SK-N-SH treated with all-trans-retinoic acid at 6 μM for 48 hours (cell line): ENCODE results near the gene BRMS1.

Experiments used
- BACH2 ChIP-seq: fragments of 250-450 bp; sonication (Bioruptor Pico); IDR thresholded peaks from 2 replicates; pipeline ENCODE4 v1.9.0; 2021; ENCODE audit warnings: mild to moderate bottlenecking, borderline replicate concordance
- CSDC2 ChIP-seq: fragments of 250-450 bp; sonication (Bioruptor Pico); IDR thresholded peaks from 2 replicates; pipeline ENCODE4 v1.5.0; 2020; ENCODE audit warnings: mild to moderate bottlenecking, moderate library complexity
- ISL1 ChIP-seq: fragments of 250-450 bp; sonication (Bioruptor Pico); IDR thresholded peaks from 2 replicates; pipeline ENCODE4 v2.1.2; 2022; ENCODE audit warnings: mild to moderate bottlenecking, moderate library complexity
- OSR1 ChIP-seq: fragments of 250-450 bp; sonication (Bioruptor Pico); IDR thresholded peaks from 2 replicates; pipeline ENCODE4 v1.8.0; 2022; ENCODE audit warnings: moderate library complexity, mild to moderate bottlenecking, inconsistent platforms
- PATZ1 ChIP-seq: fragments of 250-450 bp; sonication (Bioruptor Pico); IDR thresholded peaks from 2 replicates; pipeline ENCODE4 v1.8.0; 2020; ENCODE audit warnings: mild to moderate bottlenecking, moderate library complexity, borderline replicate concordance
- RARB ChIP-seq: fragments of 250-450 bp; sonication (Bioruptor Pico); IDR thresholded peaks from 2 replicates; pipeline ENCODE4 v1.8.0; 2021; ENCODE audit warnings: mild to moderate bottlenecking, moderate library complexity
- TOX ChIP-seq: fragments of 250-450 bp; sonication (Bioruptor Pico); IDR thresholded peaks from 2 replicates; pipeline ENCODE4 v1.8.0; 2021; ENCODE audit warnings: mild to moderate bottlenecking, moderate library complexity, borderline replicate concordance
- ZFP3 ChIP-seq: fragments of 250-450 bp; sonication (Bioruptor Pico); IDR thresholded peaks from 2 replicates; pipeline ENCODE4 v1.5.0; 2020; ENCODE audit warnings: mild to moderate bottlenecking, moderate library complexity
- ZFP30 ChIP-seq: fragments of 450-650 bp; formaldehyde crosslinking; IDR thresholded peaks from 2 replicates; pipeline ENCODE4 v1.5.0; 2022; ENCODE audit warnings: mild to moderate bottlenecking, moderate library complexity
- ZNF565 ChIP-seq: fragments of 450-650 bp; formaldehyde crosslinking; conservative IDR thresholded peaks from 2 replicates; pipeline ENCODE4 v1.5.0; 2020; ENCODE audit warnings: low read depth, mild to moderate bottlenecking, moderate library complexity
- TF ChIP-seq, protein P1 (sequence below): fragments of 250-450 bp; sonication (Bioruptor Pico); IDR thresholded peaks from 2 replicates; pipeline ENCODE4 v1.5.1; 2020; ENCODE audit warnings: low read depth, mild to moderate bottlenecking, moderate library complexity
- TF ChIP-seq, protein P2 (sequence below): fragments of 250-450 bp; sonication (Bioruptor Pico); IDR thresholded peaks from 2 replicates; pipeline ENCODE4 v1.5.0; 2020; ENCODE audit warnings: mild to moderate bottlenecking, moderate library complexity

GRCh38 chr11:66315921-66316811, 28.7 kb downstream of the BRMS1 start:
- TF ChIP-seq PATZ1 (no peak), ZFP30 (CRISPR knock-in tag) (no peak), BACH2 (CRISPR knock-in tag) (no peak), TOX (CRISPR knock-in tag) (no peak), ZNF565 (CRISPR knock-in tag) (no peak), RARB (CRISPR knock-in tag) (no peak), ISL1 (no peak), OSR1 (CRISPR knock-in tag) (no peak), CSDC2 (CRISPR knock-in tag) (no peak), ZFP3 (CRISPR knock-in tag) (no peak)
- TF ChIP-seq, protein P1, sequence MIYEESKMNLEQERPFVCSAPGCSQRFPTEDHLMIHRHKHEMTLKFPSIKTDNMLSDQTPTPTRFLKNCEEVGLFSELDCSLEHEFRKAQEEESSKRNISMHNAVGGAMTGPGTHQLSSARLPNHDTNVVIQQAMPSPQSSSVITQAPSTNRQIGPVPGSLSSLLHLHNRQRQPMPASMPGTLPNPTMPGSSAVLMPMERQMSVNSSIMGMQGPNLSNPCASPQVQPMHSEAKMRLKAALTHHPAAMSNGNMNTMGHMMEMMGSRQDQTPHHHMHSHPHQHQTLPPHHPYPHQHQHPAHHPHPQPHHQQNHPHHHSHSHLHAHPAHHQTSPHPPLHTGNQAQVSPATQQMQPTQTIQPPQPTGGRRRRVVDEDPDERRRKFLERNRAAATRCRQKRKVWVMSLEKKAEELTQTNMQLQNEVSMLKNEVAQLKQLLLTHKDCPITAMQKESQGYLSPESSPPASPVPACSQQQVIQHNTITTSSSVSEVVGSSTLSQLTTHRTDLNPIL (CRISPR knock-in tag), result no peak
- TF ChIP-seq, protein P2, sequence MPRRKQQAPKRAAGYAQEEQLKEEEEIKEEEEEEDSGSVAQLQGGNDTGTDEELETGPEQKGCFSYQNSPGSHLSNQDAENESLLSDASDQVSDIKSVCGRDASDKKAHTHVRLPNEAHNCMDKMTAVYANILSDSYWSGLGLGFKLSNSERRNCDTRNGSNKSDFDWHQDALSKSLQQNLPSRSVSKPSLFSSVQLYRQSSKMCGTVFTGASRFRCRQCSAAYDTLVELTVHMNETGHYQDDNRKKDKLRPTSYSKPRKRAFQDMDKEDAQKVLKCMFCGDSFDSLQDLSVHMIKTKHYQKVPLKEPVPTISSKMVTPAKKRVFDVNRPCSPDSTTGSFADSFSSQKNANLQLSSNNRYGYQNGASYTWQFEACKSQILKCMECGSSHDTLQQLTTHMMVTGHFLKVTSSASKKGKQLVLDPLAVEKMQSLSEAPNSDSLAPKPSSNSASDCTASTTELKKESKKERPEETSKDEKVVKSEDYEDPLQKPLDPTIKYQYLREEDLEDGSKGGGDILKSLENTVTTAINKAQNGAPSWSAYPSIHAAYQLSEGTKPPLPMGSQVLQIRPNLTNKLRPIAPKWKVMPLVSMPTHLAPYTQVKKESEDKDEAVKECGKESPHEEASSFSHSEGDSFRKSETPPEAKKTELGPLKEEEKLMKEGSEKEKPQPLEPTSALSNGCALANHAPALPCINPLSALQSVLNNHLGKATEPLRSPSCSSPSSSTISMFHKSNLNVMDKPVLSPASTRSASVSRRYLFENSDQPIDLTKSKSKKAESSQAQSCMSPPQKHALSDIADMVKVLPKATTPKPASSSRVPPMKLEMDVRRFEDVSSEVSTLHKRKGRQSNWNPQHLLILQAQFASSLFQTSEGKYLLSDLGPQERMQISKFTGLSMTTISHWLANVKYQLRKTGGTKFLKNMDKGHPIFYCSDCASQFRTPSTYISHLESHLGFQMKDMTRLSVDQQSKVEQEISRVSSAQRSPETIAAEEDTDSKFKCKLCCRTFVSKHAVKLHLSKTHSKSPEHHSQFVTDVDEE, result no peak
